Gastrocnemius medialis (tissue), 4 donors: Measurements from ENCODE around the gene MACROD2. TPM values are rescaled to one million over a fixed set of nuclear protein-coding genes. Genes with fewer than 3 reads are reported as not detected.

Experiments used
- ATAC-seq, 2 donors: fragments of 150-250 bp; one replicate each; pipeline ENCODE4 v1.9.1; 2016
- DNase-seq, 2 donors: peaks; one replicate each; pipeline ENCODE4 v3.0.0-alpha.2; 2019
- H3K27ac ChIP-seq, 4 donors: fragments of 200-600 bp; sonication (generic); 1 replicate in 1 of 4; 2 replicates in 3 of 4; pipeline ENCODE4 v1.5.1; 2016 to 2018; ENCODE audit warnings: mild to moderate bottlenecking in 2 of 4, moderate library complexity in 1 of 4
- H3K27me3 ChIP-seq, 3 donors: fragments of 200-600 bp; sonication (generic) in 2 of 3; 1 replicate in 1 of 3; 2 replicates in 2 of 3; pipeline versions ENCODE4 v1.5.1 to v1.6.0; 2016 to 2019; ENCODE audit warnings: mild to moderate bottlenecking in 1 of 3, moderate library complexity in 1 of 3
- H3K36me3 ChIP-seq, 2 donors: fragments of 200-600 bp; sonication (generic) in 1 of 2; one replicate each; pipeline ENCODE4 v1.5.1; 2017 to 2018
- H3K4me1 ChIP-seq, 2 donors: fragments of 200-600 bp; sonication (generic) in 1 of 2; one replicate each; pipeline ENCODE4 v1.5.1; 2016 to 2017; ENCODE audit warnings: mild to moderate bottlenecking in 2 of 2
- H3K4me3 ChIP-seq, 4 donors: fragments of 200-600 bp; sonication (generic) in 3 of 4; 1 replicate in 1 of 4; 2 replicates in 3 of 4; pipeline ENCODE4 v1.5.1; 2016 to 2019; ENCODE audit warnings: mild to moderate bottlenecking in 2 of 4
- H3K9me3 ChIP-seq, 3 donors: fragments of 200-600 bp; sonication (generic) in 2 of 3; 1 replicate in 1 of 3; 2 replicates in 2 of 3; pipeline ENCODE4 v1.5.1; 2016 to 2019
- CTCF ChIP-seq, 5 experiments: fragments of 450-650 bp in 3 of 5; fragments of 200-600 bp in 2 of 5; sonication (generic) in 2 of 5; IDR thresholded peaks in 4 of 5; conservative IDR thresholded peaks in 1 of 5; 1 replicate in 4 of 5; 2 replicates in 1 of 5; pipeline ENCODE4 v1.5.1; 2016 to 2019; ENCODE audit warnings: antibody characterized with exemption in 5 of 5, mild to moderate bottlenecking in 3 of 5, moderate library complexity in 3 of 5
- POLR2A ChIP-seq, 2 donors: fragments of 450-650 bp; IDR thresholded peaks; one replicate each; pipeline ENCODE4 v1.6.1; 2017; ENCODE audit warnings: antibody characterized with exemption in 2 of 2, mild to moderate bottlenecking in 2 of 2, moderate library complexity in 2 of 2
- in situ Hi-C, 4 donors: fragments of 200-750 bp; cut with MboI; loops; one replicate each; pipeline versions ENCODE4 v1.15.0 to v1.8.0; 2017; ENCODE audit warnings: low sequenced_read_pairs in 4 of 4
- intact Hi-C: fragments of 100-400 bp; cut with DNase I; formaldehyde crosslinking; loops from one replicate; pipeline ENCODE4 v1.15.1; 2023; ENCODE audit warnings: low total_unique reads
- total RNA-seq, 4 donors: library from RNA; depleted of rRNA; stranded (reverse); fragments of >200 nt; gene quantifications; one replicate each; pipeline versions ENCODE4 v1.1.0 to v1.2.3, GENCODE V29; 2016

MACROD2 gene
- total RNA-seq, 4 donors from 2014 or later, result 1.8 to 10.2 (median 3.6) TPM

GRCh38 chr20:14049111-14049510 lies 53.8 kb downstream of the MACROD2 start:
- ATAC-seq (no peak), DNase-seq (no peak)
- Histone ChIP-seq H3K4me1 (no peaks in the 10 kb centered on the region), H3K27ac (no peak overlapping the region), H3K9me3 (no peaks in the 10 kb centered on the region), H3K4me3 (no peak overlapping the region), H3K27me3 (no peaks in the 10 kb centered on the region), H3K36me3 (no peaks in the 10 kb centered on the region)
- TF ChIP-seq CTCF (IDR thresholded peaks at IDR 0.05 in 4 of 5, conservative IDR thresholded peaks at IDR 0.05 in 1 of 5) (no peak), POLR2A (IDR thresholded peaks at IDR 0.05) (no peak)
- in situ Hi-C loops, result no loop called here
- intact Hi-C loops, result no loop called here

GRCh38 chr20:14051454-14051853 lies 56.1 kb downstream of the MACROD2 start:
- no peak for DNase-seq
- TF ChIP-seq POLR2A (IDR thresholded peaks at IDR 0.05) (no peak), CTCF (IDR thresholded peaks at IDR 0.05 in 4 of 5, conservative IDR thresholded peaks at IDR 0.05 in 1 of 5) (no peak)
- ATAC-seq, result no peak
- Histone ChIP-seq H3K27me3 (no peaks in the 10 kb centered on the region), H3K9me3 (no peaks in the 10 kb centered on the region), H3K4me1 (no peaks in the 10 kb centered on the region), H3K27ac (no peak overlapping the region), H3K36me3 (no peaks in the 10 kb centered on the region), H3K4me3 (no peak overlapping the region)
- in situ Hi-C loops, result loop anchor here in 2 of 4 donors (10.0 kb wide), 1 partner anchor 227 kb away; no protein-coding TSS in a partner anchor
- intact Hi-C loops, result no loop called here

GRCh38 chr20:14055127-14055742 lies 59.9 kb downstream of the MACROD2 start:
- H3K4me1 ChIP-seq, result no peaks in the 10 kb centered on the region
- in situ Hi-C loops, result loop anchor here (5.0 to 10.0 kb wide), 2 partner anchors 230 to 233 kb away; no protein-coding TSS in a partner anchor
- H3K36me3 ChIP-seq, result no peaks in the 10 kb centered on the region
- H3K27me3 ChIP-seq, result no peaks in the 10 kb centered on the region
- no peaks in the 10 kb centered on the region for H3K9me3 ChIP-seq
- TF ChIP-seq CTCF (IDR thresholded peaks at IDR 0.05 in 4 of 5, conservative IDR thresholded peaks at IDR 0.05 in 1 of 5) (peak; percentile 26 to 57 (median 48)), POLR2A (IDR thresholded peaks at IDR 0.05) (no peak)
- intact Hi-C loops, result loop anchor here (1.0 kb wide), 2 partner anchors 60 to 235 kb away; partner anchors contain the start of gene MACROD2
- no peak overlapping the region for H3K4me3 ChIP-seq
- ATAC-seq (peak; percentile 39 to 58), DNase-seq (no peak)
- no peak overlapping the region for H3K27ac ChIP-seq

GRCh38 chr20:14062171-14062570 lies 66.9 kb downstream of the MACROD2 start:
- in situ Hi-C loops, result no loop called here
- DNase-seq (no peak), ATAC-seq (no peak)
- no peak for TF ChIP-seq POLR2A (IDR thresholded peaks at IDR 0.05)
- TF ChIP-seq CTCF (IDR thresholded peaks at IDR 0.05 in 4 of 5, conservative IDR thresholded peaks at IDR 0.05 in 1 of 5), result no peak
- intact Hi-C loops, result no loop called here
- Histone ChIP-seq H3K36me3 (no peaks in the 10 kb centered on the region), H3K4me1 (no peaks in the 10 kb centered on the region), H3K27me3 (no peaks in the 10 kb centered on the region), H3K27ac (no peak overlapping the region), H3K9me3 (no peaks in the 10 kb centered on the region), H3K4me3 (no peak overlapping the region)
